ENCODE measurements around the gene CCDC27.

The CCDC27 gene

GRCh38 chr1:3729594-3730542 lies 22.4 kb upstream of the CCDC27 start:
- in situ Hi-C loops (cut with HindIII; ENCODE audit: low pct_ligation_motif_present, low sequenced_read_pairs) = no loop called here
- H3K27ac ChIP-seq = no peak overlapping the region
- no peak for DNase-seq
- TF ChIP-seq CTCF (IDR thresholded peaks at IDR 0.05; ENCODE audit: low read depth, low read length, missing control alignments) = no peak
- peaks cover 3% of the 10 kb centered on the region for H3K27me3 ChIP-seq (replicated peaks)
- no peaks in the 10 kb centered on the region for H3K36me3 ChIP-seq (replicated peaks)
- no peak overlapping the region for H3K4me3 ChIP-seq (ENCODE audit: low read depth, low read length)

DNA sequence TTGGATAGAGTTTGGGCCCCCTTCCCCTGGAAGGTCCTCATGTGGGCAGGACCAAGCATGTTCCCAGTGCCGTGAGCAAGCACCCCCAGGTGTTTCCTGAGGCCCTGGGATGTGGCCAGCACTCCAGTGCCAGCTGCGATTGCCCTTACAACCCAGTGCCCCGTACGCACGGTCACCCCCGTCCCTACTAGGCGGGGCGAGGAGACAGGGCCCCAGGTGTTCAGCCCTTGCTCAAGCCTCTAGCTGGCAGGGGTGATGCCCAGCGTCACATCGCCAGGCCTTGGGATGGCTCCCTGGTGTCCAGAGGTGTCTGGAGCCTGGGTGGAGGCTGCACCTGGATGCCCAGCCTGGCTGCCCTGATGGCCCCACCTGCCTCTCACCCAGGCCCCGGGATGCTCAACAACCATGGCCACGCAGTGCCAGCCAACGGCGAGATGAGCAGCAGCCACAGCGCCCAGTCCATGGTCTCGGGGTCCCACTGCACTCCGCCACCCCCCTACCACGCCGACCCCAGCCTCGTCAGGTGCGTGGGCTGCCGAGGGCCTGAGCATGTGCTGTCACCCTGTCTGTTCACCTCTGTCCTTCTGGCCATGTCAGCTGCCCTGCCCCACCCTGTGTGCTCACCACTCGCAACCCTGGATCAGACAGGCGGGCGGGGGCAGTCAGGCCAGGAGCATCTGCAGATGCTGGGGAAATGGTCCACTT lies 21.6 kb upstream of the CCDC27 start:
- Histone ChIP-seq H3K27me3 (replicated peaks) (peaks cover 3% of the 10 kb centered on the region), H3K4me3 (ENCODE audit: low read depth, low read length) (no peak overlapping the region), H3K27ac (no peak overlapping the region), H3K36me3 (replicated peaks) (no peaks in the 10 kb centered on the region)
- in situ Hi-C loops (cut with HindIII; ENCODE audit: low pct_ligation_motif_present, low sequenced_read_pairs) = no loop called here
- DNase-seq = no peak
- no peak for TF ChIP-seq CTCF (IDR thresholded peaks at IDR 0.05; ENCODE audit: low read depth, low read length, missing control alignments)

DNA sequence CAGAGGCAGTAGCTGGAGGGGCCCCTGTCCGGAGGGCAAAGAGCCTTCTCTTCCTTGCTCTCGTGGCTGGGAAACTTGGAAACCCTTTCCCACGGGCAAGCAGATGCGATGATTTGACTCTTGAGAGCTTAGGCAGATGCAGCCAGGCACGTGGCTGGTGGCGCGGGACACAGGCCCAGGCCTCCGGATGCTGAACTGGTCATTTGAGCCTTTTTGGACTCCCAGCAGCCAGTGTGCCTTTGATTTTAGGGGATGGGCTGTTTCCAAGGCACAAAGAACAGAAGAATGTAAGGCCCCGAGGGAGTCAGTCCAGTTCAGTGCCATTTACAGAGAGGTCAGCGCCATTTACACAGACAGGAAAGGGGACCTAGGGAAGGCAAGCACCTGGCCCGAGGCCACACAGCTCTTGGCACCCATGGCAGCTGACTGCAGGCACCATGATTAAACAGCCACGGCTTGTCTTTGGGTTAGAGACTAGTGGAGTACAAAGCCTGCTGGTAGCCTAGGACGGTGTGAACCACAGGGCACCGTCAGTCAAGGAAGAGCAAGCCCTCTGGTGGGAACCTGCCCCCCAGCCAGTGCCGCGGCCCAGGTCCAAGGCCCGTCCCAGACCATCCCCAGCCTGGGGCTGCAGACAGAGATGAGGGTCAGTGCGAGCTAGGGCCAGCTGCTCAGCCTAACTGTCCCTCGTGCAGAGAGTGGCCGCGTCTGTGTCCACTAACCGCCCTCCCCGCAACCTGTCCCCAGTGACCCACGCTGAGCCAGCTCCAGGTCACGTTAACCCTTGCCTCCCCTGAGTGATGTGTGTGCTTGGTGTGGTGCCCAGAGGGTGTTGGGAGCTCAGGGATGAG lies 20.4 kb upstream of the CCDC27 start:
- Histone ChIP-seq H3K27me3 (replicated peaks) (peaks cover 3% of the 10 kb centered on the region), H3K27ac (no peak overlapping the region), H3K36me3 (replicated peaks) (no peaks in the 10 kb centered on the region), H3K4me3 (ENCODE audit: low read depth, low read length) (no peak overlapping the region)
- no peak for TF ChIP-seq CTCF (IDR thresholded peaks at IDR 0.05; ENCODE audit: low read depth, low read length, missing control alignments)
- DNase-seq = no peak
- in situ Hi-C loops (cut with HindIII; ENCODE audit: low pct_ligation_motif_present, low sequenced_read_pairs) = no loop called here

DNA sequence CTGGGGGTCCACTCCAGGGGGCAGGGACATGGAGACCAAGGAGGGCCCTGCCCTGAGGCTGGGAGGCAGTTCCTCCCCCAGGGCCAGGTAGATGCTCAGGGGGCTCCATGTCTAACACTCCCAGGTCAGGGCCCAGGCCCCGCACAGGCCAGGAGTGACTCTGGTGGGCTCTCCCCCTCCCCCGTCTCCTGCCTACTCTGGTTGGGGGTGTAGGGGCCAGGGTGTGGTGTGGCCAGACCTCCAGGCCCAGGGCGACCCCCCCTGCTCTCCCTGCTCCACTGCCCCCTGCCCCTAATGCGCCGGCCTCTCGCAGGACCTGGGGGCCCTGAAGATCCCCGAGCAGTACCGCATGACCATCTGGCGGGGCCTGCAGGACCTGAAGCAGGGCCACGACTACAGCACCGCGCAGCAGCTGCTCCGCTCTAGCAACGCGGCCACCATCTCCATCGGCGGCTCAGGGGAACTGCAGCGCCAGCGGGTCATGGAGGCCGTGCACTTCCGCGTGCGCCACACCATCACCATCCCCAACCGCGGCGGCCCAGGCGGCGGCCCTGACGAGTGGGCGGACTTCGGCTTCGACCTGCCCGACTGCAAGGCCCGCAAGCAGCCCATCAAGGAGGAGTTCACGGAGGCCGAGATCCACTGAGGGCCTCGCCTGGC lies 19.7 kb upstream of the CCDC27 start:
- no peak overlapping the region for H3K27ac ChIP-seq
- peaks cover 3% of the 10 kb centered on the region for H3K27me3 ChIP-seq (replicated peaks)
- H3K36me3 ChIP-seq (replicated peaks) = peaks cover 6% of the 10 kb centered on the region
- in situ Hi-C loops (cut with HindIII; ENCODE audit: low pct_ligation_motif_present, low sequenced_read_pairs) = no loop called here
- TF ChIP-seq CTCF (IDR thresholded peaks at IDR 0.05; ENCODE audit: low read depth, low read length, missing control alignments) = no peak
- no peak for DNase-seq
- no peak overlapping the region for H3K4me3 ChIP-seq (ENCODE audit: low read depth, low read length)

GRCh38 chr1:3733094-3733882 lies 19.0 kb upstream of the CCDC27 start:
- no peak for TF ChIP-seq CTCF (IDR thresholded peaks at IDR 0.05; ENCODE audit: low read depth, low read length, missing control alignments)
- H3K27ac ChIP-seq = no peak overlapping the region
- no peak for DNase-seq
- in situ Hi-C loops (cut with HindIII; ENCODE audit: low pct_ligation_motif_present, low sequenced_read_pairs) = no loop called here
- no peak overlapping the region for H3K4me3 ChIP-seq (ENCODE audit: low read depth, low read length)
- peaks cover 10% of the 10 kb centered on the region for H3K36me3 ChIP-seq (replicated peaks)
- H3K27me3 ChIP-seq (replicated peaks) = peaks cover 3% of the 10 kb centered on the region

All from brain microvascular endothelial cell (primary cell).